Measurements from ENCODE around the gene DHX8.

GRCh38 chr17:43547659-43548256, 64.0 kb downstream of the DHX8 start:
- TF ChIP-seq, protein P1, sequence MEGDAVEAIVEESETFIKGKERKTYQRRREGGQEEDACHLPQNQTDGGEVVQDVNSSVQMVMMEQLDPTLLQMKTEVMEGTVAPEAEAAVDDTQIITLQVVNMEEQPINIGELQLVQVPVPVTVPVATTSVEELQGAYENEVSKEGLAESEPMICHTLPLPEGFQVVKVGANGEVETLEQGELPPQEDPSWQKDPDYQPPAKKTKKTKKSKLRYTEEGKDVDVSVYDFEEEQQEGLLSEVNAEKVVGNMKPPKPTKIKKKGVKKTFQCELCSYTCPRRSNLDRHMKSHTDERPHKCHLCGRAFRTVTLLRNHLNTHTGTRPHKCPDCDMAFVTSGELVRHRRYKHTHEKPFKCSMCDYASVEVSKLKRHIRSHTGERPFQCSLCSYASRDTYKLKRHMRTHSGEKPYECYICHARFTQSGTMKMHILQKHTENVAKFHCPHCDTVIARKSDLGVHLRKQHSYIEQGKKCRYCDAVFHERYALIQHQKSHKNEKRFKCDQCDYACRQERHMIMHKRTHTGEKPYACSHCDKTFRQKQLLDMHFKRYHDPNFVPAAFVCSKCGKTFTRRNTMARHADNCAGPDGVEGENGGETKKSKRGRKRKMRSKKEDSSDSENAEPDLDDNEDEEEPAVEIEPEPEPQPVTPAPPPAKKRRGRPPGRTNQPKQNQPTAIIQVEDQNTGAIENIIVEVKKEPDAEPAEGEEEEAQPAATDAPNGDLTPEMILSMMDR (IDR thresholded peaks at IDR 0.05), result no peak
- no peak for TF ChIP-seq POLR2A (IDR thresholded peaks at IDR 0.05)

Data from thyroid gland (tissue), 4 donors.